ENCODE results near the gene AXL.
A peak's percentile ranks its signal among the peaks of the same experiment; 100 is the strongest.

The AXL gene

GRCh38 chr19:41235480-41235879 lies 16.5 kb downstream of the AXL start:
- DNase-seq (ENCODE audit: low read depth) = no peak

GRCh38 chr19:41238244-41238643 lies 19.2 kb downstream of the AXL start:
- no peak for DNase-seq (ENCODE audit: low read depth)

- no peak for DNase-seq (ENCODE audit: low read depth)
These were observed 20.3 kb downstream of the AXL start for GRCh38 chr19:41239363-41239762.

- DNase-seq (ENCODE audit: low read depth) = no peak
These were observed 21.0 kb downstream of the AXL start for GRCh38 chr19:41239961-41240574.

GRCh38 chr19:41241859-41242258 lies 22.8 kb downstream of the AXL start:
- no peak for DNase-seq (ENCODE audit: low read depth)

GRCh38 chr19:41244117-41244516 lies 25.1 kb downstream of the AXL start:
- DNase-seq (ENCODE audit: low read depth) = no peak

- no peak for DNase-seq (ENCODE audit: low read depth)
These were observed 26.8 kb downstream of the AXL start for GRCh38 chr19:41245843-41246242.

GRCh38 chr19:41248895-41249294 lies 29.9 kb downstream of the AXL start:
- no peak for DNase-seq (ENCODE audit: low read depth)

- no peak for DNase-seq (ENCODE audit: low read depth)
These were observed 30.8 kb downstream of the AXL start for GRCh38 chr19:41249707-41250423.

GRCh38 chr19:41253660-41254059 lies 34.6 kb downstream of the AXL start:
- no peak for DNase-seq (ENCODE audit: low read depth)

GRCh38 chr19:41255171-41255570 lies 36.1 kb downstream of the AXL start:
- DNase-seq (ENCODE audit: low read depth) = no peak

- DNase-seq (ENCODE audit: low read depth) = no peak
These were observed 42.6 kb downstream of the AXL start for GRCh38 chr19:41261474-41262190.

- DNase-seq (ENCODE audit: low read depth) = peak; percentile 73
These were observed 44.2 kb downstream of the AXL start for GRCh38 chr19:41263042-41263849.

- peak; percentile 100 for DNase-seq (ENCODE audit: low read depth)
These were observed 45.0 kb downstream of the AXL start, which contains the start of gene HNRNPUL1 for GRCh38 chr19:41263850-41264580. TSS of gene HNRNPUL1 (plus strand) at chr19:41264372. CDS start at chr19:41264504, 132 bp downstream.

- no peak for DNase-seq (ENCODE audit: low read depth)
These were observed 45.8 kb downstream of the AXL start for GRCh38 chr19:41264581-41265394.

- no peak for DNase-seq (ENCODE audit: low read depth)
These were observed 46.6 kb downstream of the AXL start for GRCh38 chr19:41265395-41266153.

GRCh38 chr19:41269055-41269454 lies 50.0 kb downstream of the AXL start:
- no peak for DNase-seq (ENCODE audit: low read depth)

- no peak for DNase-seq (ENCODE audit: low read depth)
These were observed 50.5 kb downstream of the AXL start for GRCh38 chr19:41269571-41269970.

- no peak for DNase-seq (ENCODE audit: low read depth)
These were observed 54.1 kb downstream of the AXL start for GRCh38 chr19:41273076-41273475.

- no peak for DNase-seq (ENCODE audit: low read depth)
These were observed 55.8 kb downstream of the AXL start for GRCh38 chr19:41274802-41275201.

Data from non-pigmented ciliary epithelial cell (primary cell).